HG03108 (cell line): Measurements from ENCODE around the gene MPV17.
"Not testable (repeated sequence)": the region's sequence is repeated elsewhere in the genome, so short reads cannot be mapped to it uniquely, and the experiment has no call there.

Experiments used
- ATAC-seq: cut with Tn5 transposase; IDR thresholded peaks from one replicate; pipeline ENCODE4 v1.9.1; 2021; ENCODE audit warnings: moderate library complexity; ENCODE audit not compliant: unreplicated experiment

Gene MPV17

DNA sequence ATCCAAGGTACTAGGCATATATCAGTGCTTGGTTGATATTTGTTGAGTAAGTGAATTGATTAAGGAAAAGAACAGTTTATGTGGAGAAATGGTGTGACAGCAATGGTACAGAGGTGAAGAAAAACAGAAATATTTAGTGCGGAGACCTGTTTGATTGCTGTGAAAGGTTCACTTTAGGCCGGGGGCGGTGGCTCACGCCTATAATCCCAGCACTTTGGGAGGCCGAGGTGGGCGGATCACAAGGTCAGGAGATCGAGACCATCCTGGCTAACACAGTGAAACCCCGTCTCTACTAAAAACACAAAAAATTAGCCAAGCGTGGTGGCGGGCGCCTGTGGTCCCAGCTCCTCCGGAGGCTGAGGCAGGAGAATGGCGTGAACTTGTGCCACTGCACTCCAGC lies 54.6 kb downstream of the MPV17 start:
- not testable (repeated sequence) for ATAC-seq

- ATAC-seq: no peak
Observed at GRCh38 chr2:27265536-27265870, 57.4 kb downstream of the MPV17 start.

- ATAC-seq: no peak
Observed at GRCh38 chr2:27264753-27265535, 58.0 kb downstream of the MPV17 start.

DNA sequence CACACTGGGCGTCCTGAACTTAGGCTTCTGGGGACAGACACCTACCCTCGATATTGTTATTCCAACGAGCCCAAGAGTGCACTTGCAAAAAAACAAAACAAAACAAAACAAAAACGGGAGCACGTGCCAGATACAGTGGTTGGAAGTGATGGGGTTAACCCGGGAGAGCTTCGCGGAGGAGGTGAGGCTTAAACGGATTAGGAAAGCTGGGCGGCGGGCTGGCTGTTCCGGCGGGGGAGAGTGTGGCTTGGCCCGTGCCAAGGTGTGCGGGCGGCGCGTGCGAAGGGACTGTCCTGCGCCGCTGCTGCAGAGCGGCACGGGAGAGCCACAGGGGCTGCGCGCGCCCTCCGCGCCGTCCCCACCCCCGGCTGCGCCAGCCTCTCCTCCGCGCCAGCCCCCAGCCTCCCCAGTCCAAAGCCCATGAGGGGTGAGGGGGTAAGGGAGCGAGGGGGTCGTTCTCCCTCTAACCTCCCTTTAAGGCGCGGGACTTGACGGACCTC lies 58.6 kb downstream of the MPV17 start:
- no peak for ATAC-seq

- ATAC-seq: no peak
Observed at GRCh38 chr2:27263287-27264252, 59.3 kb downstream of the MPV17 start.

GRCh38 chr2:27262379-27263286 lies 60.3 kb downstream of the MPV17 start, which contains the start of gene SLC30A3:
SLC30A3 (minus strand) TSS chr2:27263047; CDS start chr2:27262906, 141 bp downstream.
- ATAC-seq: no peak

DNA sequence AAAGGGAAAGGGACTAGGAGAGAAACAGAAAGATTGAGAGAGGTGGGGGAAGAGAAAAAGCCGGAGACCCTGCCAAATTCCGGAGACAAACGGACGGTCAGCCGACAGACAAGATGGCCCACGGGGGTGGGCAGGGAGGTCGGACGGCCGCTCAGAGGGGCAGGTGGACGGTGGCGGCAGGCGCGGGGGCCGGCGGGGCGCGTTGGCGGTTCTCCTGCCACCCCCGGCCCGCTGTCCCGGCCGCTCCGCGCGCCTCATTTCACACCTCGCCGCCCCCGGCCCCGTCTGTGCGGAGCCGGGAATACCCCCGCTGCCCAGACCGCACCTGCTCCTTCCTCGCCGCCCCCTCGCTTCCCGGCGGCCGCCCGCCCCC lies 61.0 kb downstream of the MPV17 start:
- no peak for ATAC-seq

- no peak for ATAC-seq
Observed at GRCh38 chr2:27261241-27261925, 61.5 kb downstream of the MPV17 start.
